Ishikawa (cell line): Measurements from ENCODE around the gene THOC2.

Experiments used
- CEBPB ChIP-seq: IDR thresholded peaks from 2 replicates; pipeline ENCODE4 v1.6.1; 2012
- CREB1 ChIP-seq: IDR thresholded peaks from 2 replicates; pipeline ENCODE4 v1.6.1; 2012; ENCODE audit warnings: low read depth
- EGR1 ChIP-seq: IDR thresholded peaks from 2 replicates; pipeline ENCODE4 v1.6.1; 2012
- EP300 ChIP-seq: IDR thresholded peaks from 2 replicates; pipeline ENCODE4 v1.6.1; 2012; ENCODE audit warnings: borderline replicate concordance
- FOXM1 ChIP-seq: IDR thresholded peaks from 2 replicates; pipeline ENCODE4 v1.6.1; 2012; ENCODE audit warnings: low read depth, borderline replicate concordance
- MAX ChIP-seq: IDR thresholded peaks from 2 replicates; pipeline ENCODE4 v1.6.1; 2012
- NFIC ChIP-seq: IDR thresholded peaks from 2 replicates; pipeline ENCODE4 v1.6.1; 2012
- RAD21 ChIP-seq: IDR thresholded peaks from 2 replicates; pipeline ENCODE4 v1.6.1; 2012; ENCODE audit warnings: low read depth
- REST ChIP-seq: IDR thresholded peaks from 2 replicates; pipeline ENCODE4 v1.6.1; 2012; ENCODE audit warnings: low read depth, mild to moderate bottlenecking
- TAF1 ChIP-seq: IDR thresholded peaks from 2 replicates; pipeline ENCODE4 v1.6.1; 2012; ENCODE audit warnings: low read depth, mild to moderate bottlenecking
- TEAD4 ChIP-seq: IDR thresholded peaks from 2 replicates; pipeline ENCODE4 v1.6.1; 2012
- USF1 ChIP-seq: IDR thresholded peaks from 2 replicates; pipeline ENCODE4 v1.6.1; 2012
- YY1 ChIP-seq: IDR thresholded peaks from 2 replicates; pipeline ENCODE4 v1.6.1; 2012; ENCODE audit warnings: low read depth
- ZBTB7A ChIP-seq: IDR thresholded peaks from 2 replicates; pipeline ENCODE4 v1.6.1; 2012; ENCODE audit warnings: low read depth

GRCh38 chrX:123665197-123665596 lies 67.7 kb downstream of the THOC2 start:
- TF ChIP-seq MAX: no peak
- no peak for TF ChIP-seq YY1
- TF ChIP-seq CREB1: no peak
- no peak for TF ChIP-seq REST
- TF ChIP-seq CEBPB: peak; percentile 57; the same call in 1 of the 2 replicates
- TF ChIP-seq RAD21: no peak
- TF ChIP-seq EP300: no peak
- no peak for TF ChIP-seq TAF1
- TF ChIP-seq NFIC: no peak
- TF ChIP-seq ZBTB7A: no peak
- TF ChIP-seq EGR1: no peak
- no peak for TF ChIP-seq USF1
- no peak for TF ChIP-seq FOXM1
- no peak for TF ChIP-seq TEAD4
